Globus pallidus (tissue), 1 donor: ENCODE results near the gene VAT1L.
"Not testable (repeated sequence)": the region's sequence is repeated elsewhere in the genome, so short reads cannot be mapped to it uniquely, and the experiment has no call there.

Source experiments
- DNase-seq: peaks from one replicate; pipeline ENCODE4 v3.0.0-alpha.2; 2015; ENCODE audit warnings: low spot score

VAT1L gene

DNA sequence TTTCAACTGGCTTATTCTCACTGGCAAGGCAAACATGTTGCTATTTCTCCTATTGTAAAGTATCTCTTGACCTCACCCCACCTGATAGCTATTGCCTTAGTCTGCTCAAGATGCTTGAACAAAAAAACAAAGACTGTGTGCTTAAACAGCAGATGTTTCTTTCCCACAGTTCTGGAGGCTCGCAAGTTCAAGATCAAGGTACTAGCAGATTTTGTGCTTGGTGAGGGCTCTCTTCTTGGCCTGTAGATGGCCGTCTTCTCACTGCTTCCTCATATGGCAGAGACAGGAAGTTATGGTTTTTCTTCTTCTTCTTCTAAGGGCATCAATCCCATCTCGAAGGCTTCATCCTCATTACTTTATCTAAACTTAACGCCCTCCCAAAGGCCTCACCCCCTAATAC lies 124.3 kb downstream of the VAT1L start:
- no peak for DNase-seq

DNA sequence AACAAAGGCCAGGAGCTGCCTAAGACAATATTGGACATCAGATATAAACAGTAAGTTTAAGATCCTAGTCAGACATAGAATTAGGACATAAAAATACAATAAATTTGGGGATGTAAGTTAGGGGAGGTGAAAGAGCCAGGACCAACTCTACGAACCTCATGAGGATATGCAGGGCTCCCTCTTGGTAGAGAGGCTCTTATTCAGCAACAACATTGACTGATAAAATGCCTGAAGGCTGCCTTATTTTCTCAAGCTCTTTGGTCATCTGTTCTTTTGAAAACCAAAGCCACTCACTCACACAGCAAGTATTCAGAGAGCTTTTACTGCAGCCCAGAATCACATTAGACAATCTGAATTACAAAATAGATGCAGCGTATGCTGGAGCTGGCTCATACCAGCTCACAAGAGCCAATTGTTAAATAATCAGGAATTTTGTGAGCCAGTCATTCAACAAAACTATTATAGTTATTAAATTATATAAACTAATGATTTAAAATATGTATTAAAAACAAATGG lies 125.4 kb downstream of the VAT1L start:
- DNase-seq = peak; percentile 31

DNA sequence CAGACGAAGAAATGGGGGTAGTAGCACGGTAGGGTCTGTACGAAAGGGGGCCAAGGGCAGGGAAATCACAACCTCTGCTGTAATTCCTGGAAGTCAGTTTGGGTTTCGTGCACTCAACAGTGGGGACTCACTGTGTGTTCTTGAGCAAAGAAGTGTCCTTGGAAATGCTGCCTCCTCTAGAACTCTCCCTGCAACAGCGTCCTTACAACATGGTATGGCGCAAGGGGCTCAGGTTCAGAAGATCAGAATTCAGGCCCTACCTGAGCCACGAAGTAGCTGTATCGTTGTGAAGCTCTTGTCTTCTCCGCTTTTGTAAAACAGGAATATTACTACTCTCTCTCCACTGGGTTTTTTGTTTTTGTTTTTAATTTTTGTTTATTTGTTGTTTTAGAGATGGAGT lies 127.7 kb downstream of the VAT1L start:
- no peak for DNase-seq

DNA sequence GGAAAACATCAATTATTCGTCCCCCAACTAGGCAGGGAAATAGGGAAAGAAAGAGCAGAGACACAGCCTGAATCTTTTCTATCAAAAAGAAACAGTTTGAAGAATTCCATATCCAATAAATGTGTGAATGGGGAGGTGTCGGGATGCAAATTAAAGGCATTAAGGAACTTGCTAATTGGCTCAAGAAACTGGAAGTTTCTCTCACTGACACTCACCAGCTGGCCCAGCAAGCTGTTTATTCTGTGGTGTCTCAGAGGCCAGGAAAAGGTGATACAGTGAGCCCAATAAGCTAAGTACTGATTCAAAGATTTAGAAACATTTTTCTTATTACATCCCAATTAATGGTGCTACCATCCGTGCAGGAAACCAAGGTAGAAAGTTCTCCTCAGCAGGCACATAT lies 129.6 kb downstream of the VAT1L start:
- no peak for DNase-seq

DNA sequence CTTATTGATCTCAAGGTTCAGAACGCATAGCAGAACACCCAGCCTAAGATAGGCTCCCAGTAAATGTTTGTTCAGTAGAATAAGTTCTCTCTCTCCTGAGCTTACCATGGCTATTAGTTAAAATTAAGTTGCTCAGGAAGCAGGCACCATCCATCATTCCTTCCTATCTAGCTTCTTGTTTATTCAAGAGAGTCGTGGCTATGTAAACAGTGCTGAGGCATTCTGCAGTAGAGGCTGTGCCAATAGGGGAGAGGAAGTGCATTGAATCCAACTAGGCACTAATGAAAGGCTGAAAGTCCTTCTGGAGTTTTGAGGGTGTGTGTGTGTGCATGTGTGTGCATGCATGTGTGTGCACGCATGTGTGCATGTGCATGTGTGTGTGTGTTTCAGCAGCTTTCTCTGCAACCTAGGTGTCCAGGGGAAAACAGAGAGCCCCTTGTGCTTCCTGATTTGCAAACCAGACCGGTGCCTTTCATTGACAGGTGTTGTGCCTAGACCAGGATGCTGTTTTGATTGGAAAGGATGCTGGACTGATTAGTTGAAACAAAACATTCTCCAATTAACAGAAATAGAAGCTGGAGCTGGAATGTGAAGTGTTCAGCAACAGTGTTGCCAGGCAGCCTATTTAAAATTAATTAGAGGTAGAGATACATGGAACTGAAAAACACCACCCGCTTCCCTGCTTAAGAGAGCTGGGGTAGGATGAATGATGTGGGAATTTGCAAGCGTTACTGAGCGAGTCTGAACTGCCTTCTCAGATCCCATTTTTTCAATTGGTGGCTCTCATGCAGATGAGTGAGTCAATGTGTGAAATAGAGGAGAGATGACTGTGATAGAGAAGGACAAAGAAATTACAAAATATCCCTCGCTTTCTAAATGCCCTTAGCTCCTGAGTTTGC lies 130.7 kb downstream of the VAT1L start:
- no peak for DNase-seq

DNA sequence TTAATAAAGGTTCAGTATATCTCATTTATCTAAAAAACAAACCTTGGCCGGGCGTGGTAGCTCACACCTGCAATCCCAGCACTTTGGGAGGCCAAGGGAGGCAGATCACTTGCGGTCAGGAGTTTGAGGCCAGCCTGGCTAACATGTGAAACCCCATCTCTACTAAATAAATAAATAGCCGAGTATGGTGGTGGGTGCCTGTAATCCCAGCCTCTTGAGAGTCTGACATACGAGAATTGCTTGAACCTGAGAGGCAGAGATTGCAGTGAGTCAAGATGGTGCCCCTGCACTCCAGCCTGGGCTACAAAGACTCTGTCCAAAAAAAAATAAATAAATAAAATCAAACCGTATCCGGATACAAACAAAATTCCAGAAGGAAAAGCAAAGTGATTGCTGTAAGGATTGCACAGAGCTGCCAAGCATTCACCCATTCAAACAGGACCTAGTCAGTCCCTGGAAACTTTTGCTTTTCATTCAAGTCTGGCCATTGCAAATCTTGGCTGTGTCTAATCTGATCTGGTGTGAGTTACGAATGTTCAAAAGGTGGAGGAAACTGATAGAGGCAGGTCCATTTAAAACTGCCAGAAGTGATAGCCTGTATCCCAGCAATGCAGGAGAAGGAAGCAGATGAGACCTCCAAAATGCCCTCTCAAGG lies 131.5 kb downstream of the VAT1L start:
- DNase-seq = no peak

DNA sequence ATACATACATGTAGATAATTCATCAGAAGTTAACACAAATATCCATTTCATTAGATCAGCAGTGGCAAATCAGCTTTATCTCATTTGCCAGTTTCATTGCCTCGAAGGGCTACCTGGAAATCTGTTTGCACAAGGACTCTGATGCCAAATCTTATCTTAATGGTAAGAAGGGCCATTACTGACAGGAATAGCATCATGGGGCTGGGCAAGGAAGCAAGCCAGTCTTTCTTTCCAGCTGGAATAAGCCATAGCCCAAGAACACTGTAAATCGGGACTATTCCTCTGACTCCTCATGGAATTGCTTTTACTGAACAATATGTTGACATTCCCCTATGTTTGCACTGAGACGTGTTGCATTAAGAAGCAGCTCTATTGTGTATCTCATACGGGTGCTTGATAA lies 132.6 kb downstream of the VAT1L start:
- no peak for DNase-seq

DNA sequence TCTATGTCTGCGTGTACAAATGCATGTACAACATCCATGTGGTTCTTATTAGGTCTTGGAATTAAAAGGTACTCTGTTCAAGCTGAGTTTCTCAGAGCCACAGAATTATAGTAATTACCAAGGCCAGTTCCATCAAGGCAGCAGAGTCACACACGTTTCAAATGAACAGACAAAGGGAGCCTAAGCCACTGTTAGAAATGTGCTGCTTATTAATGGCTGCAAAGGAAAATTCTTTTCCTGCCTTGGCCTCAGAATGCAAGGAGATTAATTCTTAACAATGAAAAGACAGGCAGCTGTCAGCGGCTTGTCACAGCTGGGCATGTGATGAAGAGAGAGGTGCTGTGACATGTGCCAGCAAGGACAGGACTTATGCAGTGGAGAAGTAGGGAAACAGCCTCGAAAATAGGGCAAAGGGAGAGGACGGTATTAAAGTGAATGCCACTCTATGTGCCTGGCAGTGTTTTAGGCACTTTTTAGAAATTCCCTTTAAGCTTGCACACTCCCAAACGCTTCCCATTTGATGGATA lies 133.9 kb downstream of the VAT1L start:
- no peak for DNase-seq

DNA sequence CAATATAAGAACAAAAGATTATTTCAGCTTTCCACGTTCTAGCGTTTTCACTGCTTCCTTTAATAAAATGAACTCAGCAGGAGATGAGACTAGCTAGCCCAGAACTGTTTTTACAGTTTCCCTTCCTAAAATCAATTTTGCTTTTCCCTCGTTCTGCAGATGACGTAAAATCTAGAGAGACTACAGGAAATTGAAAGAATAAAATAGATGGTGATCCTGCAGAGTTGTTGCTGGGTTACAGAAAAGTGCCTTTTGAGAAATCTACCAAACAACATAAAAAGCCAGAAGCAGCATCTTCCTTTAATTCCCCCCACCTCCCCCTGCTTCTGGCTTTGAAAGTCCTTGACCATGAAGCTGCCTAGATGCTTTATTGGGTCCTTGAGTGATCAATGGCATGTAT lies 137.2 kb downstream of the VAT1L start:
- no peak for DNase-seq

DNA sequence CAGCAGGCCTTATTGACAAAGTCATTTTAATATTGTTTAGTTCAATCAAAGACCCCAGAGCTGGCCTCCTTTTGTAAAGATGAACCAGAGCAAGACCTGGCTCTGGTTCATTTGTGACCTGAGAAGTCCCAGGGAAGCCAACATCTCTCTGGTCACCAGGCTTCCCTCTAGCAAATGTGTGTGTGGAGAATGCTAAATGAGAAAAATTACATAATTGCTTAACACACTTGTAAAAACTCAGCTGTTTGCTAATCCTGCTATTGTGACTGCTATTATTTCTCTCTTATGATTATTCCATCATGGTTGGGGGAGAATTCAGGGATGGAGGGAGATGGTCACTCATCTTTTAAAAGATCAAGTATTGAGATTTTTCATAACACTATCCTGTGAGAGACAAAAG lies 139.7 kb downstream of the VAT1L start:
- DNase-seq = no peak

DNA sequence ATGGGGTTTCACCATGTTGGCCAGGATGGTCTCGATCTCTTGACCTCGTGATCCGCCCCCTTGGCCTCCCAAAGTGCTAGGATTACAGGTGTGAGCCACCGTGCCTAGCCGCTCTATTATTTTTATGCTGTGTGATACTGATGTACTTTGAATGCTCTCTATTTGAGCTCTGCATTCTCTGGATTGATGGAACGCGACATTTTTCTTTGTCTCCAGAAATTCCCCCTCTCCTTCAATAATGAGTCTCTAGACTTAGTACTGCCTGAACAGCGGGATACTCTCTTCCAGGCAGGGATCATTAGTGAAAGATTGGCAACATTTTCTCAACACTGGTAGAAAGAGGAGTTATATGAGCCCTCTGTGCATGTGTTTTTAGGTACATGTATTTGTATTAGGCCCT lies 140.6 kb downstream of the VAT1L start:
- DNase-seq = no peak

DNA sequence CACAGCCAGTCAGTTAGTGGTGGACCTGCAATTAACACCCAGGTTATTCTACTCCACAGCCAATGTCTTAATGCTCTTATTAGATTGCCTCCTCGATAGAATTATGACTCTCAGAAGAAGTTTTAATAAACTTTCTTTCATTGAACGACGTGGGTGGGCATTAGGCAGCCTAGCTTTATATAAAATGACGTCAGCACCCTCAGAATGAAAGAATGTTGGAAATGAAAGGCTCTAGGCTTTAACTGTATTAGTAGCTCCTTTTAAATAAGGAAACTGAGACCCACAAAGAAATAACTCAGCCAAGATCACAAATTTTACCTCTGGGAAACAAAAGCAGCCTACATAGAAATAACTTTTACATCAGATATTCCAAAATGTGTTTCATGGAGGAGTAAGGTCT lies 142.7 kb downstream of the VAT1L start:
- no peak for DNase-seq

DNA sequence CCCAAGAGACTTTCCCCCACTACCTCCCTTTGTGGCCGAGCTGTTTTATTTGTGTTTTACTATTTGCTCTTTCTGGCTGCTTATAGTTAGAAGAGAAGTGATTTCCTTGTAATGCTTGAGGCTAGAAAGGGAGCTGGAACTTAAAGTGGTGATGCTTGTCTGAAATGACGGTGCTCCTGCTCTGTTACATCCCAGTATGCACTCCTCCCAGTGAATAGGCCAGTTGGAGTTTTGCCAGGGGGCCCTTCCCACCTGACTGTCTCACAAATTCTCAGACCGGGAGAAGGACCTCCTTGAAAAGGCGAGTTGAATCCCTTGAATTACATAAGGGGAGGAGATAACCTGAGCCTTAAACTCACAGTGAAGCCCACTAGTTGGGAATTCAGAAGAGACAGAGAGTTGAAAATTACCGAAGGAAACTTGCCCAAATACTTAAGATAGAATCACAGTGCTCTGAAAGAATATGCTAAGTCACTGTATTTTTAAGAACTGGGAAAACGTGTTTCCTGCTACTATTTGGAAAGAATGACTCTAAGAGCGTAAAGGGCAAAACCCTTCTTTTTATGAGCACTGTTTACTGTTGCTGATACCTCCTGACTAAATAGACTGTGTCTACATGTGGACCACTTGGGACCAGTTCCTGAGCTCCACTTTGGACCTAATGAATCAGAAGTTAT lies 149.2 kb downstream of the VAT1L start:
- no peak for DNase-seq

DNA sequence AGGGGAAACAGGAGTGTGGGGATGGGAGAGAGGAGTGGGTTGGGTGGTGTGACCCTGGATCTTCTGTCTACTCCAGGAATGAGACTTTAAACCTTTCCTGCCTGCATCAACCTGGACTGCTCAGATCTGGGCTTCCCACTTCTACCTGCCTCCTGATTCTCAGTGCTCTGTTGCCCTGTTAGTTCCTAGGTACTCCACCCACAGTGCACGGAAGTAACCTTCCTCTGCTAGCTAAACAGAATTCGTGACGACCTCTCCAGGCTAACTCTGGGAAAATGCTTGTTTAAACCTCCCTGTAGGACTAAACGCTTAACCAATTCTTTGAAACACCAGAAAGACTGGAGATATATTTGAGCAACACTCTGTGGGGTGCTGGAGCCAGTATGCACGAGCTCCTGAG lies 150.5 kb downstream of the VAT1L start:
- DNase-seq = no peak

DNA sequence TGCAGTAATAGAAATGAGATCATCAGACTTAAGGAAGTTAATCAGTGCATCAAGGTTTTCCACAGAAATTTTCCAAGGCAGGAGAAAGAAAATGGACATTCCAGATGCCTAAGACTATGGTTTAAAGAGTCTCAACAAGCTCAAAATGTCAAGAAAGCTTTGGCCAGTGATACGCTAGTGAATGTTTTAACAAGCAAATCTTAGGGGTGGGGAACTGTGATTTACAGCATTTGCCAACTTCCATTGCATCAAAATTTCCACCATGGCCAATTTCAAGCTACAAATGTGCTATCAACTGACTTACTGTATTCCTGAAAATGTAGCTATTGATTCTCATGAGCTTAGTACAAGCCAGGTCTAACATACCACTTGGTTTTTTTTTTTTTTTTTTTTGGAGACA lies 151.6 kb downstream of the VAT1L start:
- no peak for DNase-seq

DNA sequence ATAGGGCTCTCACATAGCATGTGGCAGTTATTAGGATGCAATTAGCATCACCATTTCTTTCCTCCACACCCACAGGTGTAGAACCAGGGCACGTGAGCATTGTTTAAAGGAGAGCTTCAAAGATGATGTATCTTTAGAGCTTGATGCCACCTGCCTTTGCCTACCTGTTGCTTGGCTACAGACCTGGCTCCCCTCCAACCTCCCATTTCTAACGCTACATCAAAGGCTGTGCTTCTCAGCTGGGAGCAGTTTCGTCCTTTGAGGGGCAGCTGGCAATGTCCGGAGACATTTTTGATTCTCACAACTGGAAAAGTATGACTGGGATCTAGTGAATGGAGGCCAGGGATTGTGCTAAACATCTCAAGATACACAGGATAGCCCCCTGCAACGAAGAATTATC lies 155.4 kb downstream of the VAT1L start:
- DNase-seq = no peak

DNA sequence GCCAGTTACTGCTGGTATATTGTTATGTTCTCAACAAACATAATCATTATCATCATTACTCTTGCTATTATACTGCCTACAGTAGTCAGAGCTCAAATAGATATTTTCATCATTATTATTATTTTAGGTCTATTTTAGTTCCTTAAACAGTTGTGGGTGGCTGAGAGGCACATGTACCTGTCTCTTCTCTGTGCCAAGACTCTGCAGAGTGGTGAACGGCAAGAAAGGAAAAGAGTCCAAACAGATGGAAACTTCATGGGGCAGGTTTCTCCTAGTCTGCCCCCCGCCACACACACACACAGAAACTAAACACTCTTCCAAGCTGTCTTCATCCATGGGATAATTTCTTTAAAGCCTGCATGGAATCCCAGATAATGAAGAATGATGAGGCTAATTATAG lies 156.3 kb downstream of the VAT1L start:
- no peak for DNase-seq

DNA sequence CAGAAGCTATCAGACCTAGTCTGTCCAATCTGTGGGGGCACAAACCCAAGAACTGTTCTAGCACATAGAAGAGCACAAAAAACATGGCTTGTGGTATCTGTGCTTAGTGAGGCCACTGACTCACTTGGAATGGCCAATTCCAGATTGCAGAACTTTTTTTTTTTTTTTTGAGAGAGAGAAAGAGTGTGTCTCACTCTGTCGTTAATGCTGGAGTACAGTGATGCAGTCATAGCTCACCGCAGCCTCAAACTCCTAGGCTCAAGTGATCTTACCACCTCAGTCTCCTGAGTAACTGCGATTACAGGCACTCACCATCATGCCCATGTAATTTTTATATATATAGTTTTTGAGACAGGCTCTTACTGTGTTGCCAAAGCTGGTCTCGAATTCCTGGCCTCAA lies 156.8 kb downstream of the VAT1L start:
- DNase-seq = no peak

DNA sequence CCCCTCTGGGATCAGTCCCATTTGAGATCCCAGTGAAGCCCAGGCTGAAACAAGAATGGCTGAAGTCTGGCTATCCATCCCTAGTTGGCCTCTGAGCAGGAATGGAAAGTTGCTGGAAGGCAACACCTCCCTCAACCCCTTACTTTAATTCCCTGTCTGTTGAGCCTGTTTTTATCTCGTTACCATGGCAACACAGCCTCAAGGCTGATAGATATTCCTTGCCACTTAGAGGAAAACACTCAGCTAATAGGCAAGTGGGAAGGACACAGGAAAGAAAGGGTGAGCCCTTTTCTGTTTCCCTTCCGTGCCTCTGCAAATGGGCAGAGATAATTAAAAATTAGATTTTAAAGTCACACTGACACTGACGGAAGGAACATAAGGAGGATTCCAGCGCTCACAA lies 158.5 kb downstream of the VAT1L start:
- no peak for DNase-seq

DNA sequence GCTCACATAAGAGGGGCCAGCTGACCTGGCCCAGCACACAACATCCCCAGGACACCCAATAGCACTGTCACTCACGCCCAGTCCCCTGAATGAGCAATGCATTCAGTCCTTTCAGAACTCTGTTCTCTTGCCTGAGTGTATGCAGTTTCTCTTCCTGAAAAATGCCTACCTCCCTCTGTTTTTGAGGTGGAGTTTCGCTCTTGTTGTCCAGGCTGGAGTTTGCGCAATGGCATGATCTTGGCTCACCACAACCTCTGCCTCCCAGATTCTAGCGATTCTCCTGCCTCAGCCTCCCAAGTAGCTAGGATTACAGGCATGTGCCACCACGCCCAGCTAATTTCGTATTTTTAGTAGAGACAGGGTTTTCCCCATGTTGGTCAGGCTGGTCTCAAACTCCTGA lies 159.2 kb downstream of the VAT1L start:
- DNase-seq = not testable (repeated sequence)

DNA sequence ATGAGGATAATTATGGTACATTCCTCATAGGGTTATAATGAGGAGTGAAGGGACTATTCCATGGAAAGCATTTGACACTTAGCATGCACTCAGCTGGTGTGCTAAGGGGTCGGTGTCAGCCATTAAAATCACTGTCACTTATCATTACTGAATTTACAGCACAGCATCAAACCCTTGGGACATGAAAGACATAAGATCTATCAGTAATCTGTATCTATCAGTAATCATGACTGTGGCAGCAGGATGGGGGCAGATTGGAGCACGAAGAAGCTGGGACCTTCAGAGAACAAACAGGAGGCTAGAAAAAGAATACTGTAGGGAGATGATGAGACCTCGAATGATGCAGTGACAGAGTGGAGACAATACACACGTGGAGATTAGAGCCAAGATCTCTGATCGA lies 160.5 kb downstream of the VAT1L start:
- no peak for DNase-seq

DNA sequence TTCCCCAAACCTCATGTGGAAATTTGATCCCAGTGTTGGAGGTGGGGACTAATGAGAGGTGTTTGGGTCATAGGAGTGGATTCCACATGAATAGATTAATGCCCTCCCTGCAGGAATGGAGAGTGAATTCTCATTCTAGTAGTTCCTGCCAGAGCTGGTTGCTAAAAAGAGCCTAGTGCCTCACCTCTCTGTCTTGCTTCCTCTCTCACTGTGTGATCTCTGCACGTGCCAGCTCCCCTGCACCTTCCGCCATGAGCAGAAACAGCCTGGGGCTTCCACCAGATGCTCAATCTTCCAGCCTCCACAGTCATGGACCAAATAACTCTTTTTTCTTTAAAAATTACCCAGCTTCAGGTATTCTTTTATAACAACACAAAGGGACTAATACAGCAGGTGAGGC lies 161.1 kb downstream of the VAT1L start:
- no peak for DNase-seq

DNA sequence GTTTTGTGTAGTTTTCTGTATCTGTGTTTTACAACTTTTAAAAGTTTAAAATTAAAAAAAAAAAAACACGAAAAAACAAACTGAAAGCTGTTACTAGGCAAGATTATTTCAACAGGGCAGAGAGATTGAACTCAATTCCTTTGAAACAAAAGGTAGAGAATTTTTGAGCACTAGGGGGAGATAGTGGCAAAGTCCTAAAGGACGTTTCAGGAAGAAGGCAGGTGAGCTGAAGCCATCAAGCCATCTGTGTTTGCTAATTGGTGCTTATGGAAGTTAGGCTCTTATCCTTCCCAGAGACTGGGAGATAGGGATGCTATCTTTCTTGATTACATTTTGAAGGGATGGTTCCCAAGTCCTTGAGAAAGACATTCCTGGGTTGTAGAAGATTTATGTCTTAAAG lies 163.4 kb downstream of the VAT1L start:
- DNase-seq = no peak
